Measurements from ENCODE around the gene PDIK1L. TPM values are rescaled to one million over a fixed set of nuclear protein-coding genes. Genes with fewer than 3 reads are reported as not detected.
A peak's percentile ranks its signal among the peaks of the same experiment; 100 is the strongest.

The PDIK1L gene
- total and polyA plus RNA-seq, 9 of the 15 experiments (the other 6 are each of a cell fraction or from before 2014, with no cell fraction given), result 12.8 to 30.2 (median 21.5) TPM

DNA sequence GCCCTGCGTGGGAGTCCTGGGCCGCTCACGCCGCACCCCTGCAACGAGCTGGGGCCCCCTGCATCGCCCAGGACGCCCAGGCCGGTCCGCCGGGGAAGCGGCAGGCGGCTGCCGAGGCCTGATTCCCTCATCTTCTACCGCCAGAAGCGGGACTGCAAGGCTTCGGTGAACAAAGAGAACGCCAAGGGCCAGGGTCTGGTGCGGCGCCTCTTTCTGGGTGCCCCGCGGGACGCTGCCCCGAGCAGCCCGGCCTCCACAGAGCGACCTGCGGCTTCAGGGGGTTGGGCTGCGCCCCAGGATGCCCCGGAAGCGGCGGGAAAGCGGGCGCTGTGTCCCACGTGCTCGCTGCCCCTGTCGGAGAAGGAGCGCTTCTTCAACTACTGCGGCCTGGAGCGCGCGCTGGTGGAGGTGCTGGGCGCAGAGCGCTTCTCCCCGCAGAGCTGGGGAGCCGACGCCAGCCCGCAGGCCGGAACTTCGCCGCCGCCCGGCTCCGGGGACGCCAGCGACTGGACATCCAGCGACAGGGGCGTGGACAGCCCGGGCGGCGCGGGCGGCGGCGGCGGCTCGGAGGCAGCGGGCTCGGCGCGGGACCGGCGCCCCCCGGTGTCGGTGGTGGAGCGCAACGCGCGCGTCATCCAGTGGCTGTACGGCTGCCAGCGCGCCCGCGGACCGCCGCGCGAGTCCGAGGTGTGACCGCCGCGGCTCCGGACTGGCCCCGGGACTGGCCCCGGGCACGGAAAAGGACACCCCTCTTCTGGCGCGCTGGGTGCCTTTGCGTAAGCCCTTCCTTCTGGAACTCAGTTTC lies 50.0 kb downstream of the PDIK1L start (continued):
- TF ChIP-seq, protein P1, sequence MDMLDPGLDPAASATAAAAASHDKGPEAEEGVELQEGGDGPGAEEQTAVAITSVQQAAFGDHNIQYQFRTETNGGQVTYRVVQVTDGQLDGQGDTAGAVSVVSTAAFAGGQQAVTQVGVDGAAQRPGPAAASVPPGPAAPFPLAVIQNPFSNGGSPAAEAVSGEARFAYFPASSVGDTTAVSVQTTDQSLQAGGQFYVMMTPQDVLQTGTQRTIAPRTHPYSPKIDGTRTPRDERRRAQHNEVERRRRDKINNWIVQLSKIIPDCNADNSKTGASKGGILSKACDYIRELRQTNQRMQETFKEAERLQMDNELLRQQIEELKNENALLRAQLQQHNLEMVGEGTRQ (CRISPR knock-in tag; IDR thresholded peaks at IDR 0.05), result peak; percentile 57
- no peak for TF ChIP-seq MCM3 (IDR thresholded peaks at IDR 0.05)
- no peak for TF ChIP-seq ZKSCAN8 (CRISPR knock-in tag; IDR thresholded peaks at IDR 0.05)
- no peak for TF ChIP-seq TCF7L2 (IDR thresholded peaks at IDR 0.05; ENCODE audit: low read depth, low read length)
- TF ChIP-seq ZNF584 (CRISPR knock-in tag; IDR thresholded peaks at IDR 0.05; ENCODE audit: low read depth), result no peak
- no peak for TF ChIP-seq RBM39 (optimal IDR thresholded peaks at IDR 0.05; ENCODE audit: low read depth, low read length)
- TF ChIP-seq ZNF444 (CRISPR knock-in tag; IDR thresholded peaks at IDR 0.05), result no peak
- TF ChIP-seq HDAC2 (IDR thresholded peaks at IDR 0.05), result no peak
- TF ChIP-seq MEF2D (tag; conservative IDR thresholded peaks at IDR 0.05; ENCODE audit: low read depth), result no peak
- peak; percentile 96 to 98 for TF ChIP-seq E2F6 (IDR thresholded peaks at IDR 0.05; ENCODE audit: borderline replicate concordance in 1 of 2, extremely low read depth in 1 of 2, insufficient read depth in 1 of 2, insufficient read length in 1 of 2, low read depth in 1 of 2, low read length in 1 of 2, poor library complexity in 1 of 2, severe bottlenecking in 1 of 2)
- no peak for TF ChIP-seq HNRNPK (IDR thresholded peaks at IDR 0.05; ENCODE audit: low read depth, low read length, poor library complexity, severe bottlenecking)
- TF ChIP-seq PHF8 (IDR thresholded peaks at IDR 0.05; ENCODE audit: borderline replicate concordance, low read length), result peak; percentile 92
- peak; percentile 55; the same call in 1 of the 2 replicates for TF ChIP-seq SAFB (IDR thresholded peaks at IDR 0.05; ENCODE audit: borderline replicate concordance, low read depth, low read length)
- TF ChIP-seq ARID3B (CRISPR knock-in tag; IDR thresholded peaks at IDR 0.05; ENCODE audit: borderline replicate concordance), result no peak
- TF ChIP-seq MTA1 (IDR thresholded peaks at IDR 0.05; ENCODE audit: borderline replicate concordance), result 0 out of 2 replicates have a peak, but pooled peaks have one; percentile 19
- no peak for TF ChIP-seq ZNF274 (IDR thresholded peaks at IDR 0.05; ENCODE audit: borderline replicate concordance, low read depth, low read length)
- TF ChIP-seq, protein P2, sequence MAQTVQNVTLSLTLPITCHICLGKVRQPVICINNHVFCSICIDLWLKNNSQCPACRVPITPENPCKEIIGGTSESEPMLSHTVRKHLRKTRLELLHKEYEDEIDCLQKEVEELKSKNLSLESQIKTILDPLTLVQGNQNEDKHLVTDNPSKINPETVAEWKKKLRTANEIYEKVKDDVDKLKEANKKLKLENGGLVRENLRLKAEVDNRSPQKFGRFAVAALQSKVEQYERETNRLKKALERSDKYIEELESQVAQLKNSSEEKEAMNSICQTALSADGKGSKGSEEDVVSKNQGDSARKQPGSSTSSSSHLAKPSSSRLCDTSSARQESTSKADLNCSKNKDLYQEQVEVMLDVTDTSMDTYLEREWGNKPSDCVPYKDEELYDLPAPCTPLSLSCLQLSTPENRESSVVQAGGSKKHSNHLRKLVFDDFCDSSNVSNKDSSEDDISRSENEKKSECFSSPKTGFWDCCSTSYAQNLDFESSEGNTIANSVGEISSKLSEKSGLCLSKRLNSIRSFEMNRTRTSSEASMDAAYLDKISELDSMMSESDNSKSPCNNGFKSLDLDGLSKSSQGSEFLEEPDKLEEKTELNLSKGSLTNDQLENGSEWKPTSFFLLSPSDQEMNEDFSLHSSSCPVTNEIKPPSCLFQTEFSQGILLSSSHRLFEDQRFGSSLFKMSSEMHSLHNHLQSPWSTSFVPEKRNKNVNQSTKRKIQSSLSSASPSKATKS (CRISPR knock-in tag; IDR thresholded peaks at IDR 0.05), result no peak
- peak; percentile 96 for TF ChIP-seq ZNF395 (CRISPR knock-in tag; IDR thresholded peaks at IDR 0.05)
